ENCODE results near the gene SYNJ1. TPM values are rescaled to one million over a fixed set of nuclear protein-coding genes. Genes with fewer than 3 reads are reported as not detected.
A peak's percentile ranks its signal among the peaks of the same experiment; 100 is the strongest.
"Not testable (repeated sequence)": the region's sequence is repeated elsewhere in the genome, so short reads cannot be mapped to it uniquely, and the experiment has no call there.

Gene SYNJ1, protein sequence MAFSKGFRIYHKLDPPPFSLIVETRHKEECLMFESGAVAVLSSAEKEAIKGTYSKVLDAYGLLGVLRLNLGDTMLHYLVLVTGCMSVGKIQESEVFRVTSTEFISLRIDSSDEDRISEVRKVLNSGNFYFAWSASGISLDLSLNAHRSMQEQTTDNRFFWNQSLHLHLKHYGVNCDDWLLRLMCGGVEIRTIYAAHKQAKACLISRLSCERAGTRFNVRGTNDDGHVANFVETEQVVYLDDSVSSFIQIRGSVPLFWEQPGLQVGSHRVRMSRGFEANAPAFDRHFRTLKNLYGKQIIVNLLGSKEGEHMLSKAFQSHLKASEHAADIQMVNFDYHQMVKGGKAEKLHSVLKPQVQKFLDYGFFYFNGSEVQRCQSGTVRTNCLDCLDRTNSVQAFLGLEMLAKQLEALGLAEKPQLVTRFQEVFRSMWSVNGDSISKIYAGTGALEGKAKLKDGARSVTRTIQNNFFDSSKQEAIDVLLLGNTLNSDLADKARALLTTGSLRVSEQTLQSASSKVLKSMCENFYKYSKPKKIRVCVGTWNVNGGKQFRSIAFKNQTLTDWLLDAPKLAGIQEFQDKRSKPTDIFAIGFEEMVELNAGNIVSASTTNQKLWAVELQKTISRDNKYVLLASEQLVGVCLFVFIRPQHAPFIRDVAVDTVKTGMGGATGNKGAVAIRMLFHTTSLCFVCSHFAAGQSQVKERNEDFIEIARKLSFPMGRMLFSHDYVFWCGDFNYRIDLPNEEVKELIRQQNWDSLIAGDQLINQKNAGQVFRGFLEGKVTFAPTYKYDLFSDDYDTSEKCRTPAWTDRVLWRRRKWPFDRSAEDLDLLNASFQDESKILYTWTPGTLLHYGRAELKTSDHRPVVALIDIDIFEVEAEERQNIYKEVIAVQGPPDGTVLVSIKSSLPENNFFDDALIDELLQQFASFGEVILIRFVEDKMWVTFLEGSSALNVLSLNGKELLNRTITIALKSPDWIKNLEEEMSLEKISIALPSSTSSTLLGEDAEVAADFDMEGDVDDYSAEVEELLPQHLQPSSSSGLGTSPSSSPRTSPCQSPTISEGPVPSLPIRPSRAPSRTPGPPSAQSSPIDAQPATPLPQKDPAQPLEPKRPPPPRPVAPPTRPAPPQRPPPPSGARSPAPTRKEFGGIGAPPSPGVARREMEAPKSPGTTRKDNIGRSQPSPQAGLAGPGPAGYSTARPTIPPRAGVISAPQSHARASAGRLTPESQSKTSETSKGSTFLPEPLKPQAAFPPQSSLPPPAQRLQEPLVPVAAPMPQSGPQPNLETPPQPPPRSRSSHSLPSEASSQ (N-terminal part only)
- total RNA-seq = 11.0 and 15.5 TPM in 2 replicates
- long read RNA-seq, partial matches to known transcripts = 10 of 16 reads
- long read RNA-seq, other reads (novel, unspliced or antisense) = 2 of 16 reads

- no peaks in the 10 kb centered on the region for H3K27me3 Mint-ChIP-seq (ENCODE audit: unreplicated experiment)
- peak within 1 kb of the TSS; percentile 94 for H3K4me3 Mint-ChIP-seq (ENCODE audit: unreplicated experiment)
- TF ChIP-seq, protein P1, sequence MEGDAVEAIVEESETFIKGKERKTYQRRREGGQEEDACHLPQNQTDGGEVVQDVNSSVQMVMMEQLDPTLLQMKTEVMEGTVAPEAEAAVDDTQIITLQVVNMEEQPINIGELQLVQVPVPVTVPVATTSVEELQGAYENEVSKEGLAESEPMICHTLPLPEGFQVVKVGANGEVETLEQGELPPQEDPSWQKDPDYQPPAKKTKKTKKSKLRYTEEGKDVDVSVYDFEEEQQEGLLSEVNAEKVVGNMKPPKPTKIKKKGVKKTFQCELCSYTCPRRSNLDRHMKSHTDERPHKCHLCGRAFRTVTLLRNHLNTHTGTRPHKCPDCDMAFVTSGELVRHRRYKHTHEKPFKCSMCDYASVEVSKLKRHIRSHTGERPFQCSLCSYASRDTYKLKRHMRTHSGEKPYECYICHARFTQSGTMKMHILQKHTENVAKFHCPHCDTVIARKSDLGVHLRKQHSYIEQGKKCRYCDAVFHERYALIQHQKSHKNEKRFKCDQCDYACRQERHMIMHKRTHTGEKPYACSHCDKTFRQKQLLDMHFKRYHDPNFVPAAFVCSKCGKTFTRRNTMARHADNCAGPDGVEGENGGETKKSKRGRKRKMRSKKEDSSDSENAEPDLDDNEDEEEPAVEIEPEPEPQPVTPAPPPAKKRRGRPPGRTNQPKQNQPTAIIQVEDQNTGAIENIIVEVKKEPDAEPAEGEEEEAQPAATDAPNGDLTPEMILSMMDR (IDR thresholded peaks at IDR 0.05) = no peak
Measured at GRCh38 chr21:32727687-32728455, at the start of gene SYNJ1. Gene SYNJ1, minus strand, starts transcription at chr21:32728013. Its CDS starts 1,118 bp downstream, at chr21:32726895.

DNA sequence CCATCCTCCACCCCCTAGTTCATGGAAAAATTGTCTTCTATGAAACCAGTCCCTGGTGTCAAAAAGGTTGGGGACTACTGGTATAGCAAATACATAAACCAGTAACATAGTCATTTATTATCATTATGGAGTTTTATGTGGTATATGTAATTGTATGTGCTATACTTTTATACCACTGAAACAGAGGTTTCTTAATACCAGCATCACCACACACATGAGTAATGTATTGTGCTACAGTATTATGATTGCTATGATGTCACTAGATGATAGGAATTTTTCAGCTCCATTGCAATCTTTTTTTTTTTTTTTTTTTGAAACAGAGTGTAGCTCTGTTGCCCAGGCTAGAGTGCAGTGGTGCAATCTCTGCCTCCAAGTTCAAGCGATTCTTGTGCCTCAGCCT, 49.5 kb upstream of the SYNJ1 start:
- peaks cover 9% of the 10 kb centered on the region for H3K4me1 Mint-ChIP-seq (ENCODE audit: unreplicated experiment)
- H3K36me3 Mint-ChIP-seq (ENCODE audit: unreplicated experiment) = no peaks in the 10 kb centered on the region
- H3K4me3 Mint-ChIP-seq (ENCODE audit: unreplicated experiment) = no peak overlapping the region
- no peak overlapping the region for H3K27ac Mint-ChIP-seq (ENCODE audit: unreplicated experiment)
- DNase-seq (ENCODE audit: extremely low spot score, unreplicated experiment) = no peak
- TF ChIP-seq, protein P1 (IDR thresholded peaks at IDR 0.05) = no peak
- H3K9me3 Mint-ChIP-seq (ENCODE audit: unreplicated experiment) = no peaks in the 10 kb centered on the region
- H3K27me3 Mint-ChIP-seq (ENCODE audit: unreplicated experiment) = peaks cover 5% of the 10 kb centered on the region

More at GRCh38 chr21:32727687-32728455, at the start of gene SYNJ1:
- peak within 1 kb of the TSS; percentile 88 for H3K27ac Mint-ChIP-seq (ENCODE audit: unreplicated experiment)
- peaks cover 9% of the 10 kb centered on the region for H3K36me3 Mint-ChIP-seq (ENCODE audit: unreplicated experiment)
- H3K4me1 Mint-ChIP-seq (ENCODE audit: unreplicated experiment) = peaks cover 15% of the 10 kb centered on the region
- H3K9me3 Mint-ChIP-seq (ENCODE audit: unreplicated experiment) = no peaks in the 10 kb centered on the region
- peak; percentile 98 for DNase-seq (ENCODE audit: extremely low spot score, unreplicated experiment)

- Mint-ChIP-seq H3K4me3 (ENCODE audit: unreplicated experiment) (no peak overlapping the region), H3K27ac (ENCODE audit: unreplicated experiment) (no peak overlapping the region), H3K36me3 (ENCODE audit: unreplicated experiment) (no peaks in the 10 kb centered on the region), H3K4me1 (ENCODE audit: unreplicated experiment) (peaks cover 11% of the 10 kb centered on the region), H3K9me3 (ENCODE audit: unreplicated experiment) (no peaks in the 10 kb centered on the region), H3K27me3 (ENCODE audit: unreplicated experiment) (peaks cover 1% of the 10 kb centered on the region)
- TF ChIP-seq, protein P1 (IDR thresholded peaks at IDR 0.05) = no peak
- DNase-seq (ENCODE audit: extremely low spot score, unreplicated experiment) = no peak
Measured at GRCh38 chr21:32776743-32777142, 48.9 kb upstream of the SYNJ1 start.

DNA sequence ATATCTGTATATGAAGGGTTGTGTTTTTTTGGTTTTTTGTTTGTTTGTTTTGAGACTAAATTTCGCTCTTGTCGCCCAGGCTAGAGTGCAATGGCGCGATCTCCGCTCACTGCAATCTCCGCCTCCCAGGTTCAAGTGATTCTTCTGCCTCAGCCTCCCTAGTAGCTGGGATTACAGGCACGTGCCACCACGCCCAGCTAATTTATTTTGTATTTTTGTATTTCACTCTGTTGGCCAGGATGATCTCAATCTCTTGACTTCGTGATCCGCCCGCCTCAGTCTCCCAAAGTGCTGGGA, 45.2 kb upstream of the SYNJ1 start:
- H3K36me3 Mint-ChIP-seq (ENCODE audit: unreplicated experiment); H3K27me3 Mint-ChIP-seq (ENCODE audit: unreplicated experiment); H3K9me3 Mint-ChIP-seq (ENCODE audit: unreplicated experiment); DNase-seq (ENCODE audit: extremely low spot score, unreplicated experiment): not testable (repeated sequence)
- Mint-ChIP-seq H3K4me3 (ENCODE audit: unreplicated experiment) (peak overlapping the region; percentile 99), H3K27ac (ENCODE audit: unreplicated experiment) (peak overlapping the region; percentile 99), H3K4me1 (ENCODE audit: unreplicated experiment) (peaks cover 35% of the 10 kb centered on the region)
